HCT116 (cell line): Measurements from ENCODE around the gene NASP. TPM values are rescaled to one million over a fixed set of nuclear protein-coding genes. Genes with fewer than 3 reads are reported as not detected.

Experiments used
- ATAC-seq: fragments of 200-7000 bp; cut with Tn5 transposase; 2 replicates; pipeline ENCODE4 v1.9.1; 2020; ENCODE audit warnings: mild to moderate bottlenecking, moderate library complexity
- Bru-seq: library from RNA; stranded (reverse); fragments of 400-500 nt; gene quantifications from one replicate; lab custom pipeline; 2021; lab: Mats Ljungman, UMichigan
- BruChase-seq, 2 experiments: library from RNA; stranded (reverse); fragments of 400-500 nt; gene quantifications; one replicate each; lab custom pipeline; 2021; lab: Mats Ljungman, UMichigan
- BruUV-seq: library from RNA; stranded (reverse); fragments of 400-500 nt; replicated peaks from 2 replicates; lab custom pipeline; 2021; lab: Mats Ljungman, UMichigan
- CTCF ChIA-PET: fragments of 300-600 bp; sonication (Branson Sonifier 250); formaldehyde crosslinking; loops from one replicate; lab custom pipeline; 2021; ENCODE audit warnings: antibody characterized with exemption; lab: Charles Lee
- POLR2A ChIA-PET: fragments of 300-600, 350-600 bp; sonication (Branson Sonifier 250); formaldehyde crosslinking; loops from one replicate; lab custom pipeline; 2021; ENCODE audit warnings: antibody characterized with exemption; lab: Charles Lee
- RAD21 ChIA-PET, 2 experiments: fragments of 300-600 bp; sonication (Branson Sonifier 250); formaldehyde crosslinking; loops; one replicate each; lab custom pipeline; 2023; ENCODE audit warnings: low total read pairs in 2 of 2; ENCODE audit not compliant: uncharacterized antibody in 2 of 2, unreplicated experiment in 2 of 2, low non-redundant PET in 1 of 2; lab: Charles Lee
- DNase-seq: peaks from one replicate; pipeline ENCODE4 v3.0.0-alpha.2; 2010; ENCODE audit warnings: low read depth, low spot score
- H2AFZ ChIP-seq: fragments of 200-600 bp; shearing (Covaris generic), sonication (generic); 2 replicates; pipeline ENCODE4 v1.6.1; 2017; ENCODE audit warnings: low read depth, mixed run types, mixed read lengths, antibody characterized with exemption, low read length; ENCODE audit not compliant: poor library complexity, severe bottlenecking
- H3K27ac ChIP-seq: 2 replicates; pipeline ENCODE4 v1.5.1; 2012; ENCODE audit warnings: low read depth, low read length
- H3K27me3 ChIP-seq: fragments of 200-600 bp; sonication (generic); 2 replicates; pipeline ENCODE4 v1.6.1; 2016; ENCODE audit warnings: mixed run types, low read length, mixed read lengths; ENCODE audit not compliant: insufficient read depth
- H3K36me3 ChIP-seq, 2 experiments: fragments of 200-500 bp in 1 of 2; fragments of 200-600 bp in 1 of 2; sonication (Bioruptor generic) in 1 of 2; sonication (generic) in 1 of 2; 2 replicates each; pipeline versions ENCODE4 v1.5.1 to v1.6.1; 2014 to 2016; ENCODE audit warnings: low read length in 2 of 2, inconsistent platforms in 1 of 2, mixed read lengths in 1 of 2, mixed run types in 1 of 2; ENCODE audit not compliant: insufficient read depth in 2 of 2, control insufficient read depth in 1 of 2
- H3K4me1 ChIP-seq, 2 experiments: fragments of 200-600 bp in 1 of 2; sonication (generic) in 1 of 2; 2 replicates each; pipeline versions ENCODE4 v1.5.1 to v1.6.1; 2012 to 2017; ENCODE audit warnings: low read length in 2 of 2, inconsistent platforms in 1 of 2, mild to moderate bottlenecking in 1 of 2, mixed read lengths in 1 of 2, mixed run types in 1 of 2, moderate library complexity in 1 of 2; ENCODE audit not compliant: insufficient read depth in 2 of 2, control insufficient read depth in 1 of 2
- H3K4me2 ChIP-seq: fragments of 200-600 bp; sonication (generic); 2 replicates; pipeline ENCODE4 v1.6.1; 2017; ENCODE audit warnings: mixed run types, low read length, mixed read lengths
- H3K4me3 ChIP-seq, 2 experiments: fragments of 200-600 bp in 1 of 2; sonication (generic) in 1 of 2; replicated peaks in 1 of 2; 2 replicates each; pipeline ENCODE4 v1.5.1; 2011 to 2016; ENCODE audit warnings: low read length in 2 of 2, control low read depth in 1 of 2, low read depth in 1 of 2, mild to moderate bottlenecking in 1 of 2, mixed read lengths in 1 of 2, mixed run types in 1 of 2
- H3K79me2 ChIP-seq: fragments of 200-600 bp; sonication (generic); 2 replicates; pipeline ENCODE4 v1.6.1; 2017; ENCODE audit warnings: mild to moderate bottlenecking, mixed run types, low read length, moderate library complexity, mixed read lengths; ENCODE audit not compliant: insufficient read depth
- H3K9ac ChIP-seq: fragments of 200-600 bp; sonication (generic); 2 replicates; pipeline ENCODE4 v1.6.1; 2016; ENCODE audit warnings: low read length, mixed read lengths
- H3K9me2 ChIP-seq: fragments of 200-600 bp; sonication (generic), shearing (Covaris generic); 2 replicates; pipeline ENCODE4 v1.6.1; 2017; ENCODE audit warnings: mixed run types, mild to moderate bottlenecking, moderate library complexity; ENCODE audit not compliant: insufficient read depth
- H3K9me3 ChIP-seq, 2 experiments: fragments of 200-500 bp in 1 of 2; fragments of 200-600 bp in 1 of 2; sonication (Bioruptor generic) in 1 of 2; sonication (generic) in 1 of 2; 2 replicates each; pipeline ENCODE4 v1.6.1; 2014 to 2017; ENCODE audit warnings: low read length in 2 of 2, mixed read lengths in 2 of 2, inconsistent platforms in 1 of 2, low read depth in 1 of 2, mild to moderate bottlenecking in 1 of 2, mixed run types in 1 of 2, moderate library complexity in 1 of 2; ENCODE audit not compliant: control insufficient read depth in 1 of 2, insufficient read depth in 1 of 2
- H4K20me1 ChIP-seq: fragments of 200-600 bp; sonication (generic), shearing (Covaris generic); 2 replicates; pipeline ENCODE4 v1.6.1; 2017; ENCODE audit warnings: mixed run types, mild to moderate bottlenecking, moderate library complexity; ENCODE audit not compliant: insufficient read depth
- CBX3 ChIP-seq: IDR thresholded peaks from 2 replicates; pipeline ENCODE4 v1.6.1; 2012; ENCODE audit warnings: low read depth
- CEBPB ChIP-seq: IDR thresholded peaks from 2 replicates; pipeline ENCODE4 v1.6.1; 2012; ENCODE audit warnings: low read depth
- ELF1 ChIP-seq: IDR thresholded peaks from 2 replicates; pipeline ENCODE4 v1.6.1; 2012; ENCODE audit warnings: low read depth, borderline replicate concordance
- EZH2 ChIP-seq: fragments of 200-600 bp; sonication (generic); IDR thresholded peaks from 2 replicates; pipeline ENCODE4 v1.6.1; 2017; ENCODE audit warnings: antibody characterized with exemption, mixed run types
- EZH2phosphoT487 ChIP-seq: fragments of 200-600 bp; IDR thresholded peaks from 2 replicates; pipeline ENCODE4 v1.6.1; 2018; ENCODE audit warnings: antibody characterized with exemption, borderline replicate concordance
- JUND ChIP-seq: IDR thresholded peaks from 2 replicates; pipeline ENCODE4 v1.6.1; 2012
- POLR2A ChIP-seq: IDR thresholded peaks from 2 replicates; pipeline ENCODE4 v1.7.0; 2011; ENCODE audit warnings: borderline replicate concordance; ENCODE audit not compliant: insufficient read depth, insufficient read length; ENCODE audit errors: extremely low read depth
- POLR2AphosphoS5 ChIP-seq: IDR thresholded peaks from 2 replicates; pipeline ENCODE4 v1.6.1; 2011; ENCODE audit warnings: mild to moderate bottlenecking, low read depth, low read length, moderate library complexity
- RAD21 ChIP-seq: IDR thresholded peaks from 2 replicates; pipeline ENCODE4 v1.6.1; 2012; ENCODE audit warnings: low read depth, mild to moderate bottlenecking
- SIN3A ChIP-seq: IDR thresholded peaks from 2 replicates; pipeline ENCODE4 v1.6.1; 2012; ENCODE audit warnings: low read depth
- SP1 ChIP-seq: IDR thresholded peaks from 2 replicates; pipeline ENCODE4 v1.6.1; 2012; ENCODE audit warnings: low read depth
- YY1 ChIP-seq: IDR thresholded peaks from 2 replicates; pipeline ENCODE4 v1.6.1; 2011; ENCODE audit warnings: low read length, low read depth, moderate library complexity, mild to moderate bottlenecking; ENCODE audit not compliant: insufficient replicate concordance; ENCODE audit errors: extremely low read depth
- ZFX ChIP-seq: fragments of 450-650 bp; IDR thresholded peaks from 2 replicates; pipeline ENCODE4 v1.6.1; 2017
- ZNF274 ChIP-seq: fragments of 200-500 bp; sonication (Bioruptor generic); IDR thresholded peaks from 2 replicates; pipeline ENCODE4 v1.6.1; 2014; ENCODE audit warnings: mild to moderate bottlenecking, low read depth, low read length, inconsistent platforms
- intact Hi-C: fragments of 100-400 bp; cut with micrococcal nuclease; formaldehyde crosslinking; loops from 2 replicates; pipeline ENCODE4 v1.10.0; 2022
- long read RNA-seq: library from polyadenylated mRNA; unstranded; transcript quantifications from one replicate; pipeline ENCODE4 v2.0.0, GENCODE V29; 2021; ENCODE audit not compliant: unreplicated experiment
- polyA plus RNA-seq: library from polyadenylated mRNA; unstranded; fragments of >200 nt; gene quantifications from 2 replicates; pipeline ENCODE4 v1.2.1, GENCODE V29; 2012; ENCODE audit warnings: missing spikeins
- total RNA-seq: library from RNA; stranded (reverse); gene quantifications from one replicate; pipeline ENCODE4 v1.2.1, GENCODE V29; 2021; ENCODE audit not compliant: unreplicated experiment
- TF ChIP-seq, protein P1 (sequence below): IDR thresholded peaks from 2 replicates; pipeline ENCODE4 v1.6.1; 2012
- TF ChIP-seq, protein P2 (sequence below): IDR thresholded peaks from 2 replicates; pipeline ENCODE4 v1.6.1; 2012
- TF ChIP-seq, protein P3 (sequence below): IDR thresholded peaks from 2 replicates; pipeline ENCODE4 v1.6.1; 2012; ENCODE audit warnings: low read depth

NASP gene, protein sequence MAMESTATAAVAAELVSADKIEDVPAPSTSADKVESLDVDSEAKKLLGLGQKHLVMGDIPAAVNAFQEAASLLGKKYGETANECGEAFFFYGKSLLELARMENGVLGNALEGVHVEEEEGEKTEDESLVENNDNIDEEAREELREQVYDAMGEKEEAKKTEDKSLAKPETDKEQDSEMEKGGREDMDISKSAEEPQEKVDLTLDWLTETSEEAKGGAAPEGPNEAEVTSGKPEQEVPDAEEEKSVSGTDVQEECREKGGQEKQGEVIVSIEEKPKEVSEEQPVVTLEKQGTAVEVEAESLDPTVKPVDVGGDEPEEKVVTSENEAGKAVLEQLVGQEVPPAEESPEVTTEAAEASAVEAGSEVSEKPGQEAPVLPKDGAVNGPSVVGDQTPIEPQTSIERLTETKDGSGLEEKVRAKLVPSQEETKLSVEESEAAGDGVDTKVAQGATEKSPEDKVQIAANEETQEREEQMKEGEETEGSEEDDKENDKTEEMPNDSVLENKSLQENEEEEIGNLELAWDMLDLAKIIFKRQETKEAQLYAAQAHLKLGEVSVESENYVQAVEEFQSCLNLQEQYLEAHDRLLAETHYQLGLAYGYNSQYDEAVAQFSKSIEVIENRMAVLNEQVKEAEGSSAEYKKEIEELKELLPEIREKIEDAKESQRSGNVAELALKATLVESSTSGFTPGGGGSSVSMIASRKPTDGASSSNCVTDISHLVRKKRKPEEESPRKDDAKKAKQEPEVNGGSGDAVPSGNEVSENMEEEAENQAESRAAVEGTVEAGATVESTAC
- 185 TPM for total RNA-seq
- 133 and 138 TPM in 2 replicates for polyA plus RNA-seq
- percentile 95 among the genes with signal in this experiment for Bru-seq, nascent RNA
- BruChase-seq, experiment 1, labeled RNA remaining after a 6-hour chase = percentile 96 among the genes with signal in this experiment
- percentile 96 among the genes with signal in this experiment for BruChase-seq, experiment 2, labeled RNA remaining after a 2-hour chase
- long read RNA-seq, transcript NASP-202 (14 exons, 1,538 nt) = major isoform, 128 of 250 reads
- long read RNA-seq, transcript NASP-201 (15 exons, 3,207 nt) = minor isoform, 17 of 250 reads
- long read RNA-seq, transcript NASP-209 (2 exons, 541 nt) = minor isoform, 17 of 250 reads
- long read RNA-seq, partial matches to known transcripts = 48 of 250 reads
- long read RNA-seq, other reads (novel, unspliced or antisense) = 35 of 250 reads

DNA sequence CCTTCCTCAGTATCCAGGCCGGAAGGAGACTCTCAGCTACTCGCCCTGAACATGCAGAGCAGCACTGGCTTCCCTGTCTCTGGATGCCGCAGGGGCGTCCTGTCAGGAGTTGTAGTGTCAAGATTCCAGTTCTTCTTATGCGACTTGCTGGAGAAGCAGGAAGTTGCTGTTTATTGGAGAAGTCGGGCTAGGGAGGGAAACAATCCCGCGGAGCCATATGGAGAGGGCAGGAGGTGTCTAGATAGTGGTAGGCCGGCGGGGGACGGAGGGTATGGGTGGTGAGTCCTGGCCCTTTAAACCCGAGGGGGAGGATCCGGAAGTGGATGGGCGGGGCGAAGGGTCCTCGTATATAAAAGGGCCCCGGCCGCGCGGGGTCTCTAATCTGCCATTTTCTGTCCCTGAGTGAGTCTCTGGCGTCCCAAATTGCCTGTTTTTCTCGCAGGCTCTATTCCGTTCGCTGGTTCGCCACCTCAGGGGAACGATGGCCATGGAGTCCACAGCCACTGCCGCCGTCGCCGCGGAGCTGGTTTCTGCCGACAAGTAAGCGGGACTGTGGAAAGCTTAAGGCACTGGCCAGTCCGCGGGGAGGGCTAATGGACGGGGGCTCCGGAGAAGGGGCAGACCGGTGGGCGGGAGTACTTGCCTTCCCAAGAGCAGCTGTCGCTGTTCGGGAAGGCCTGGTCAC lies at the start of gene NASP:
NASP (plus strand) TSS at position 376 of the 685 bp plus-strand sequence; CDS start at position 482, 106 bp downstream.
- DNase-seq (peak; percentile 63), ATAC-seq (peak; percentile 75)
- peaks cover 25% of the 10 kb centered on the region; the same call in 1 of the 2 replicates for H4K20me1 ChIP-seq
- H2AFZ ChIP-seq = peak within 1 kb of the TSS; percentile 97
- H3K27ac ChIP-seq = peak within 1 kb of the TSS; percentile 87
- no peaks in the 10 kb centered on the region for H3K9me2 ChIP-seq
- BruUV-seq = no TSS peak
- no peaks in the 10 kb centered on the region for H3K9me3 ChIP-seq
- peak within 1 kb of the TSS; percentile 99 for H3K9ac ChIP-seq
- peaks cover 0 to 17% of the 10 kb centered on the region in 2 experiments; a peak in 1 of 4 replicates for H3K36me3 ChIP-seq
- ChIA-PET RAD21 (no interaction called here), POLR2A (interaction anchor here (0.6 to 1.8 kb wide), 19 partner anchors 8 to 862 kb away, joined by 3 to 7 read pairs (median 3); partner anchors contain the start of genes CCDC163, HECTD3, MMACHC and PRDX1), CTCF (interaction anchor here (0.9 kb wide), 2 partner anchors 14 to 71 kb away, joined by 3 to 4 read pairs; no protein-coding TSS in a partner anchor)
- peaks cover 10 to 19% of the 10 kb centered on the region in 2 experiments for H3K4me1 ChIP-seq
- H3K79me2 ChIP-seq = peaks cover 48% of the 10 kb centered on the region
- H3K27me3 ChIP-seq = no peaks in the 10 kb centered on the region
- intact Hi-C loops = loop anchor here (10.0 kb wide), 1 partner anchor 301 kb away; no protein-coding TSS in a partner anchor
- peak within 1 kb of the TSS; percentile 98 for H3K4me2 ChIP-seq
- H3K4me3 ChIP-seq = peak within 1 kb of the TSS; percentile 98 to 99
- TF ChIP-seq JUND (no peak), EZH2phosphoT487 (no peak), SIN3A (peak; percentile 84), EZH2 (no peak), CBX3 (no peak), POLR2AphosphoS5 (peak; percentile 99), SP1 (peak; percentile 72), ZNF274 (no peak), ZFX (0 out of 2 replicates have a peak, but pooled peaks have one; percentile 19), YY1 (peak; percentile 80), POLR2A (peak; percentile 98), ELF1 (peak; percentile 37; the same call in 1 of the 2 replicates), CEBPB (no peak), RAD21 (no peak)
- TF ChIP-seq, protein P1, sequence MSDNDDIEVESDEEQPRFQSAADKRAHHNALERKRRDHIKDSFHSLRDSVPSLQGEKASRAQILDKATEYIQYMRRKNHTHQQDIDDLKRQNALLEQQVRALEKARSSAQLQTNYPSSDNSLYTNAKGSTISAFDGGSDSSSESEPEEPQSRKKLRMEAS = peak; percentile 63; the same call in 1 of the 2 replicates
- TF ChIP-seq, protein P2, sequence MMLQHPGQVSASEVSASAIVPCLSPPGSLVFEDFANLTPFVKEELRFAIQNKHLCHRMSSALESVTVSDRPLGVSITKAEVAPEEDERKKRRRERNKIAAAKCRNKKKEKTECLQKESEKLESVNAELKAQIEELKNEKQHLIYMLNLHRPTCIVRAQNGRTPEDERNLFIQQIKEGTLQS = no peak
- TF ChIP-seq, protein P3, sequence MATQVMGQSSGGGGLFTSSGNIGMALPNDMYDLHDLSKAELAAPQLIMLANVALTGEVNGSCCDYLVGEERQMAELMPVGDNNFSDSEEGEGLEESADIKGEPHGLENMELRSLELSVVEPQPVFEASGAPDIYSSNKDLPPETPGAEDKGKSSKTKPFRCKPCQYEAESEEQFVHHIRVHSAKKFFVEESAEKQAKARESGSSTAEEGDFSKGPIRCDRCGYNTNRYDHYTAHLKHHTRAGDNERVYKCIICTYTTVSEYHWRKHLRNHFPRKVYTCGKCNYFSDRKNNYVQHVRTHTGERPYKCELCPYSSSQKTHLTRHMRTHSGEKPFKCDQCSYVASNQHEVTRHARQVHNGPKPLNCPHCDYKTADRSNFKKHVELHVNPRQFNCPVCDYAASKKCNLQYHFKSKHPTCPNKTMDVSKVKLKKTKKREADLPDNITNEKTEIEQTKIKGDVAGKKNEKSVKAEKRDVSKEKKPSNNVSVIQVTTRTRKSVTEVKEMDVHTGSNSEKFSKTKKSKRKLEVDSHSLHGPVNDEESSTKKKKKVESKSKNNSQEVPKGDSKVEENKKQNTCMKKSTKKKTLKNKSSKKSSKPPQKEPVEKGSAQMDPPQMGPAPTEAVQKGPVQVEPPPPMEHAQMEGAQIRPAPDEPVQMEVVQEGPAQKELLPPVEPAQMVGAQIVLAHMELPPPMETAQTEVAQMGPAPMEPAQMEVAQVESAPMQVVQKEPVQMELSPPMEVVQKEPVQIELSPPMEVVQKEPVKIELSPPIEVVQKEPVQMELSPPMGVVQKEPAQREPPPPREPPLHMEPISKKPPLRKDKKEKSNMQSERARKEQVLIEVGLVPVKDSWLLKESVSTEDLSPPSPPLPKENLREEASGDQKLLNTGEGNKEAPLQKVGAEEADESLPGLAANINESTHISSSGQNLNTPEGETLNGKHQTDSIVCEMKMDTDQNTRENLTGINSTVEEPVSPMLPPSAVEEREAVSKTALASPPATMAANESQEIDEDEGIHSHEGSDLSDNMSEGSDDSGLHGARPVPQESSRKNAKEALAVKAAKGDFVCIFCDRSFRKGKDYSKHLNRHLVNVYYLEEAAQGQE = no peak
